Measurements from ENCODE around the gene HGS.
"Not testable (repeated sequence)": the region's sequence is repeated elsewhere in the genome, so short reads cannot be mapped to it uniquely, and the experiment has no call there.

The HGS gene

DNA sequence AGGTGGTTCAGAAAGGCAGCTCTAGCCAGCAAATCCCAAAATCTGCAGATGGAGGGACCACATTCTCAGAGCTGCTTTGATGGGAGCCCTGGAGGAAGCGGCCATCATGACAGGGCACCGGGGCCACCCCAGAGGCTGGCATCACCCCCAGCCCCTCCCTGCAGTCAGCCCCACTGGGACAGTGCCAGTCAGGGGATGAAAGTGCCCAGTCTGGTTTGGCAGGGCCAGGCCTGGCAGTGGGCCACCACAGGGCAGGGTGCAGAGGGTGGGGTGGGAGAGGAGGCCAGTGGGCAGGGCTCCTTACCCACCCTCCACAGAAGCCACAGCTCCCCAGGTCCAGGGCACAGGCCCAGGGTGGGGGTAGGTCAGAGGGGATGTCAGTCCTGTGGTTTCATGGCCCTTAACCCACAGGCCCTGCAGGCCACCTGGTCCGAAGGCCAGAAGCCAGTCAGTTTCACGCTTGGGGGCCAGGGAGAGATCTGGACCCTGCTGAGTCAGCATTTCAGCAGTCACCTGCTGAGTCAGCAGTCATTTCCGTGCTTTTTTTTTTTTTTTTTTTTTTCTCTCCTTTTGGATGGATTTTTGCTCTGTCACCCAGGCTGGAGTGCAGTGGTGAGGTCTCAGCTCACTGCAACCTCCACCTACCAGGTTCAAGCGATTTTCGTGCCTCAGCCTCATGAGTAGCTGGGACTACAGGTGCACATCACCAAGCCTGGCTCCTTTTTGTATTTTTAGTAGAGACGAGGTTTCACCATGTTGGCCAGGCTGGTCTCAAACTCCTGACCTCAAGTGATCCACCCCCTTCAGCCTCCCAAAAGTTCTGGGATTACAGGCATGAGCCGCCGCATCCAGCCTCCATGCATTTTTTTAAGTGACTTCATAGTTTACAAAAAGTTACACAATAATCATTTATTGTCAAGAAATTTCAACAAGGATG is 38.6 kb downstream of the HGS start:
- DNase-seq: peak in 1 of 3 experiments; percentile 38

GRCh38 chr17:81723651-81724209 is 39.9 kb downstream of the HGS start:
- peak in 1 of 3 experiments; percentile 35 for DNase-seq

GRCh38 chr17:81725439-81725838 is 41.6 kb downstream of the HGS start:
- DNase-seq: no peak

- DNase-seq: no peak
These were observed 42.2 kb downstream of the HGS start for GRCh38 chr17:81726004-81726403.

- peak in 1 of 3 experiments; percentile 42 for DNase-seq
These were observed 43.7 kb downstream of the HGS start for GRCh38 chr17:81727324-81728031.

- DNase-seq: peak; percentile 55 to 76 (median 67)
These were observed 49.9 kb downstream of the HGS start for GRCh38 chr17:81733507-81734404.

- no peak for DNase-seq
These were observed 50.8 kb downstream of the HGS start for GRCh38 chr17:81734405-81735263.

DNA sequence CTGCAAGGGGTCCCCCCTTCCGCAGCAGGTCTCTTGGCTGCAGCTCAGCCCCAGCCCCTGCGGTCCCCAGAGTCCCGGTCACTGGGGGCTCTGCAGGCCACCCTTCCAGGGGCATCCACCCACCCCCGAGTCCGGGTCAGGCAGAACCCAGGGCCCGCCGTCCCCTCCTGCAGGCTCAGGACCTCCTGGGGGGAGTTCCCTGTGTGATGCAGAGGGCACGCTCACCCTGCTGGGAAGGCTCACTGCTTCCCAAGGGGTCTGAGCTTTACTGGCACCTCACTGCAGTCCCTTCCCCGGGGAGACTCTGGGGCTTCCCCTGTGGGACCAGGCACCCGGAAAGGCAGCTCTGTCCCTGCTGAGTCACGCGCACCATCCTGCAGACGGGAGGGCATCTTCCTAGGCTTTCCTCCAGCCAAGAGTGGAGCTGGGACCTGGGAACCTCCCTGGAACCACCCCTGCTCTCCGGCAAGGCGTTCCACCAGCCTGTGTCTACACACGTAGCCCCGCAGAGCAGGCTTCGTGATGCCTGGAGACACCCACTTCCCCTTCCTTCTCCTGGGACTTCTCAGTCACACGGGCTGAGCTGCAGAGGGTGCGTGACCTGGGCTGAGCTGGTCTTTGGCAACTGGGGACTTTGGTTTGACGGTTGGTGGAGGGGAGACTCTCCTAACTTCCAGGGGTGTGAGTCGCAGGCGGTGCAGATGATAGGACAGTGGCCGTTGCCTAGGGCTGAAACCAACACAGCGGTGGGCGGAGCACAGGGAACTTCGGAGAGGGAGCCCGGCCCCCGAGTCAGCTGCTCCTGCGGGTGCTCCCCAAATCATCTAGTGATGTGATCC is 51.7 kb downstream of the HGS start:
- peak in 2 of 3 experiments; percentile 63 to 72 for DNase-seq

- DNase-seq: no peak
These were observed 54.4 kb downstream of the HGS start for GRCh38 chr17:81737947-81738800.

- DNase-seq: no peak
These were observed 55.1 kb downstream of the HGS start for GRCh38 chr17:81738801-81739393.

GRCh38 chr17:81739593-81739992 is 55.8 kb downstream of the HGS start:
- not testable (repeated sequence) for DNase-seq

DNA sequence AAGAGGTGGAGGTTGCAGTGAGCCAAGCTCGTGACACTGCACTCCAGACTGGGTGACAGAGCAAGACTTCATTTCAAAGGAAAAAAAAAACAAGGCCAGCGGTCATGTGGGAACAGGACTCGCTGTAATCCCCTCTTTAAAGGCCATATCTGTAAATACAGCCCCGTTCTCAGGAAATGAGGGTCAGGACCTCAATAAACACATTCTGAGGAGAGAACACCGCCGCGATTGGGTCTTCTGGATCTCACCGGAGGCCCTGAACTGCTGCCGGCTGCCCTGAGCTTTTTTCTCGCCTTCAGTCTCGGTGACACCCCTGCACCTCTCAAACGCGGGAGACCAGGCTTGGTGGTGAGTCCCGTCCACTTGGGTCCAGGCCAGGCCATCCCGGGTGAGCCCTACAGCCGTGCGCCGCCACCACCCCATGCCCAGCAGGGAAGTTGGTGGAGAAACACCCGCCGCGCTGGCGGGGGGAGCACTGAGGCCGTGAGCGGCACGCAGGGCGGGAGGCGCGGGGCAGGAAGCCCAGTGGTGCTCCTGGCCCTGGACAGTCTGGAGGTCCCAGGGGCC is 56.7 kb downstream of the HGS start:
- DNase-seq: no peak

DNA sequence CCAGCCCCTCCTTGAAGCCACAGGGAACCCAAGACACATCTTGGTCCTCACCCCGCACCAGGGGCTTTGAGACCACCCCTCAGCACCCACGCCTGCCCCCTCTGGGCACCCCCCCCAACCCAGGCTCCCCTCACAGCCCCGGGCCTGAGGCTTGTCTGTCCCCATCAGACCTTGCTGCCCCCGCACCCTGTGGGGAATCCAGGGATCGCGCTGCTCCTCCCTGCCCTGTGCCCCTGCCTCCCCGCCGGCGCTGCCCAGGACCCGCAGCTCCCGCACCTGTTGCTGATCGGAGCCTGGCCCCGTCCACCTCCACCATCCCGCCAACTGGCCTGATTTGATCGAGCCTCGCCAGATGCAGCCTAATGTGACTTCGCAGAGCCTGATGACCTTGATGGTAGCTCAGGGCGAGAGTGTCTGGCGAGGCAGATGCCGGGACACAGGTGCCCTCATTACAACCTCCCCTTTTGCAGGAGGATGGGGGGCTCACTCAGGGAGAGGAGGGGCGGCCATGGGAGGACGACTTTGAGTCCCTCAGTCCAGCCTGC is 57.3 kb downstream of the HGS start:
- DNase-seq: no peak

DNA sequence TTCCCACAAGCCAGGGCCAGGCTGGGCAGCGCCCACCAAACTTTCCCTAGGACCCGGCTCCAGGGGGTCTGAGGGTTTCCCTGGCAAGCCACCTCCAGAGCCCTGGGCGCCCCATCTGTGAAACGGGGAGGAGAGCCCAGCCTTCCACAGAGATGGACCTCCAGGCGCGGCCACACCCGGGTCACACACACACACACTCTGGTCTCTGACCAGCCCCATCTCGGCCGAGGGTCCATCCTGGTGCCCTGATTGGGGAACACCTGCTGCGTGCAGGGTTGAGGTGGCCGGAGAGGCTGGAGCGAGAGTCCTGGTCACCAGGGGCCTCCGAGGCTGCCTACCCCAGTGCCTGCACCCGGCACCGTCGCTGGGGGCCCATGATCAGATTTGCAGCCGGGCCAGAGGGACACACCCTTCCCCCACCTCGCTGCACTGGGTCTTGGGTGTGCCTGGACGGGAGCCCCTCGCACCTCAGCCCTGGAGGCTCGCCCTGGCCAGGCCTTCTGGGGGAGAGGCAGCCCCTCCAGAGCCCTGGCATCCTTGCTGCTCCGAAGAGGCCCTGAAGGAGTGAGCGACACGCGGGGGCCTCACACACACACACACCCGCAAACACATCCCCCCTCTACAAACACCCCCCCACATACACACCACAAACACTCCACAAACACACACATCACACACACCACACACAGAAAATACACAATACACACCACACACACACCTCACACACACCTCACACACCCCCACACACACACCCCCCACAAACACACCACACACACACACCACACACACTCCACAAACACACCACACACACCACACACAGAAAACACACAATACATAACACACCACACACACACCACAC is 58.0 kb downstream of the HGS start:
- DNase-seq: no peak

Data from NCI-H1417 (cell line).